Panc1 (cell line): Measurements from ENCODE around the gene GPR157. TPM values are rescaled to one million over a fixed set of nuclear protein-coding genes. Genes with fewer than 3 reads are reported as not detected.
A peak's percentile ranks its signal among the peaks of the same experiment; 100 is the strongest.

Source experiments
- ATAC-seq: fragments of 200-7000 bp; cut with Tn5 transposase; 2 replicates; pipeline ENCODE4 v1.9.1; 2020; ENCODE audit warnings: mild to moderate bottlenecking, moderate library complexity
- BruUV-seq: library from RNA; stranded (reverse); fragments of 400-500 nt; replicated peaks from 2 replicates; lab custom pipeline; 2021; lab: Mats Ljungman, UMichigan
- CTCF ChIA-PET: fragments of 300-600 bp; sonication (Branson Sonifier 250); formaldehyde crosslinking; loops from one replicate; lab custom pipeline; 2022; ENCODE audit warnings: antibody characterized with exemption; lab: Charles Lee
- POLR2A ChIA-PET: fragments of 300-600 bp; sonication (Branson Sonifier 250); formaldehyde crosslinking; loops from one replicate; lab custom pipeline; 2022; ENCODE audit warnings: antibody characterized with exemption; lab: Charles Lee
- DNase-seq: peaks from one replicate; pipeline ENCODE4 v3.0.0-alpha.2; 2010; ENCODE audit warnings: low read depth, low spot score
- H3K27ac ChIP-seq: 2 replicates; pipeline ENCODE4 v1.5.1; 2011; ENCODE audit warnings: mild to moderate bottlenecking, low read length, inconsistent platforms
- H3K27me3 ChIP-seq: fragments of 200-500 bp; sonication (Bioruptor generic); 2 replicates; pipeline ENCODE4 v1.6.0; 2014; ENCODE audit warnings: low read length, inconsistent platforms; ENCODE audit not compliant: control insufficient read depth, insufficient read depth
- H3K36me3 ChIP-seq: fragments of 200-500 bp; sonication (Bioruptor generic); 2 replicates; pipeline ENCODE4 v1.5.1; 2014; ENCODE audit warnings: inconsistent platforms, mild to moderate bottlenecking, low read length, moderate library complexity; ENCODE audit not compliant: control insufficient read depth, insufficient read depth
- H3K4me1 ChIP-seq: 2 replicates; pipeline ENCODE4 v1.5.1; 2011; ENCODE audit warnings: inconsistent platforms, mild to moderate bottlenecking, low read length, moderate library complexity; ENCODE audit not compliant: control insufficient read depth, insufficient read depth
- H3K4me3 ChIP-seq, 2 experiments: 2 replicates each; pipeline ENCODE4 v1.5.1; 2011 to 2012; ENCODE audit warnings: low read depth in 2 of 2, low read length in 2 of 2, mild to moderate bottlenecking in 2 of 2, inconsistent platforms in 1 of 2, moderate library complexity in 1 of 2
- H3K9me3 ChIP-seq: fragments of 200-500 bp; sonication (Bioruptor generic); 2 replicates; pipeline ENCODE4 v1.5.1; 2014; ENCODE audit warnings: low read depth, mild to moderate bottlenecking, inconsistent platforms, low read length, moderate library complexity; ENCODE audit not compliant: control insufficient read depth, insufficient read depth
- POLR2AphosphoS5 ChIP-seq: IDR thresholded peaks from 2 replicates; pipeline ENCODE4 v1.6.1; 2012; ENCODE audit warnings: mild to moderate bottlenecking, low read depth, low read length, moderate library complexity
- SIN3A ChIP-seq: IDR thresholded peaks from 2 replicates; pipeline ENCODE4 v1.6.1; 2012; ENCODE audit warnings: low read depth, mild to moderate bottlenecking, low read length, moderate library complexity, borderline replicate concordance; ENCODE audit not compliant: insufficient read depth
- TCF7L2 ChIP-seq: IDR thresholded peaks from 2 replicates; pipeline ENCODE4 v1.6.1; 2011; ENCODE audit warnings: mild to moderate bottlenecking, low read depth, low read length, inconsistent platforms
- in situ Hi-C: cut with HindIII; loops from 2 replicates; pipeline ENCODE4 v1.10.0; 2016; ENCODE audit warnings: low sequenced_read_pairs, low pct_unique_long_range_greater_than_20kb
- intact Hi-C: fragments of 100-400 bp; cut with micrococcal nuclease; formaldehyde crosslinking; loops from one replicate; pipeline ENCODE4 v1.10.0; 2022; ENCODE audit not compliant: unreplicated experiment
- total RNA-seq: library from RNA; stranded (reverse); gene quantifications from one replicate; pipeline ENCODE4 v1.2.1, GENCODE V29; 2021; ENCODE audit not compliant: unreplicated experiment
- TF ChIP-seq, protein P1 (sequence below): fragments of 450-650 bp; IDR thresholded peaks from 2 replicates; pipeline ENCODE4 v1.5.1; 2017; ENCODE audit warnings: mild to moderate bottlenecking
- TF ChIP-seq, protein P2 (sequence below), 2 experiments: IDR thresholded peaks; 2 replicates each; pipeline ENCODE4 v1.6.1; 2011 to 2012; ENCODE audit warnings: low read depth in 2 of 2, control low read depth in 1 of 2, low read length in 1 of 2, mild to moderate bottlenecking in 1 of 2, moderate library complexity in 1 of 2; ENCODE audit not compliant: insufficient read depth in 1 of 2

The GPR157 gene
- total RNA-seq, 1 experiment from 2014 or later: 19.8 TPM

DNA sequence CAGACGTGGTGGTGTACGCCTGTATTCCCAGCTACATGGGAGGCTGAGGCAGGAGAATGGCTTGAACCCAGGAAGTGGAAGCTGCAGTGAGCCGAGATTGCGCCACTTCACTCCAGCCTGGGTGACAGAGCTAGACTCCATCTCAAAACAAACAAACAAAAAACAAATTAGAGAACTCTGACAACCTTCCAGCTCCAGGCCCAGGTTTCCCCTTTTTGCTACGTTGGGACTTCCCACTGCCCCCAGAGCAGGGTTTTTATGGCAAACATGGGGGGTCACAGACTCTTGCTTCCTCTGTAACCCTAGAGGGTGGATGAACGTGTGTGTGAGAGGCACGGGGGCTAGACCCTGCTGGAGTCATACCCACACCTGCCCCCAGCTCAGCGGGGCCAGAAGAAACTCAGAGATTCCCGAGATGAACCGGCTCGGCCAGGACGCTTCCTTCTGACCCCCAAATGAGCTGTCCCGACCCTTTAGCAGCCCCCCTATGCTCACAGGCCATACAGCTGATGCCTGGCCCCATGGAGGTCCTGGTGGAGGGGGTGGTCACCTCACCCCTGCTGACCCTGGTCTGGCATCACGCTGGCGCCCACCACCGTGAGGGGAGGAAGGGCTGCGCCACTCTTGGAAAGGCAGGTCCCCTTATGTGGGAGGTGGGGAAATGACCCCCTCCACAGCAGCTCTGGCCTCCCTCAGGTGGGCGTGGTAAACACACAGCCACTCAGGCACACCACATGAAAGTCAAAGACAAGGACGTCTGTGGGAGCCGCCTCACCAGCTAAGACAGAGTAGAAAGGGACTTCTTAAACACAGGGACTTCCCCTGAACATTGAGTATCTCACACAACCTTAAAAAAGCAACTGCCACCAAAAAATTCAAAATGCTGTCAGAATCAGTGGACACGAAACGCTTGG is 7.1 kb downstream of the GPR157 start:
- TF ChIP-seq, protein P1, sequence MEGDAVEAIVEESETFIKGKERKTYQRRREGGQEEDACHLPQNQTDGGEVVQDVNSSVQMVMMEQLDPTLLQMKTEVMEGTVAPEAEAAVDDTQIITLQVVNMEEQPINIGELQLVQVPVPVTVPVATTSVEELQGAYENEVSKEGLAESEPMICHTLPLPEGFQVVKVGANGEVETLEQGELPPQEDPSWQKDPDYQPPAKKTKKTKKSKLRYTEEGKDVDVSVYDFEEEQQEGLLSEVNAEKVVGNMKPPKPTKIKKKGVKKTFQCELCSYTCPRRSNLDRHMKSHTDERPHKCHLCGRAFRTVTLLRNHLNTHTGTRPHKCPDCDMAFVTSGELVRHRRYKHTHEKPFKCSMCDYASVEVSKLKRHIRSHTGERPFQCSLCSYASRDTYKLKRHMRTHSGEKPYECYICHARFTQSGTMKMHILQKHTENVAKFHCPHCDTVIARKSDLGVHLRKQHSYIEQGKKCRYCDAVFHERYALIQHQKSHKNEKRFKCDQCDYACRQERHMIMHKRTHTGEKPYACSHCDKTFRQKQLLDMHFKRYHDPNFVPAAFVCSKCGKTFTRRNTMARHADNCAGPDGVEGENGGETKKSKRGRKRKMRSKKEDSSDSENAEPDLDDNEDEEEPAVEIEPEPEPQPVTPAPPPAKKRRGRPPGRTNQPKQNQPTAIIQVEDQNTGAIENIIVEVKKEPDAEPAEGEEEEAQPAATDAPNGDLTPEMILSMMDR: no peak
- no peak for TF ChIP-seq SIN3A
- TF ChIP-seq, protein P2, sequence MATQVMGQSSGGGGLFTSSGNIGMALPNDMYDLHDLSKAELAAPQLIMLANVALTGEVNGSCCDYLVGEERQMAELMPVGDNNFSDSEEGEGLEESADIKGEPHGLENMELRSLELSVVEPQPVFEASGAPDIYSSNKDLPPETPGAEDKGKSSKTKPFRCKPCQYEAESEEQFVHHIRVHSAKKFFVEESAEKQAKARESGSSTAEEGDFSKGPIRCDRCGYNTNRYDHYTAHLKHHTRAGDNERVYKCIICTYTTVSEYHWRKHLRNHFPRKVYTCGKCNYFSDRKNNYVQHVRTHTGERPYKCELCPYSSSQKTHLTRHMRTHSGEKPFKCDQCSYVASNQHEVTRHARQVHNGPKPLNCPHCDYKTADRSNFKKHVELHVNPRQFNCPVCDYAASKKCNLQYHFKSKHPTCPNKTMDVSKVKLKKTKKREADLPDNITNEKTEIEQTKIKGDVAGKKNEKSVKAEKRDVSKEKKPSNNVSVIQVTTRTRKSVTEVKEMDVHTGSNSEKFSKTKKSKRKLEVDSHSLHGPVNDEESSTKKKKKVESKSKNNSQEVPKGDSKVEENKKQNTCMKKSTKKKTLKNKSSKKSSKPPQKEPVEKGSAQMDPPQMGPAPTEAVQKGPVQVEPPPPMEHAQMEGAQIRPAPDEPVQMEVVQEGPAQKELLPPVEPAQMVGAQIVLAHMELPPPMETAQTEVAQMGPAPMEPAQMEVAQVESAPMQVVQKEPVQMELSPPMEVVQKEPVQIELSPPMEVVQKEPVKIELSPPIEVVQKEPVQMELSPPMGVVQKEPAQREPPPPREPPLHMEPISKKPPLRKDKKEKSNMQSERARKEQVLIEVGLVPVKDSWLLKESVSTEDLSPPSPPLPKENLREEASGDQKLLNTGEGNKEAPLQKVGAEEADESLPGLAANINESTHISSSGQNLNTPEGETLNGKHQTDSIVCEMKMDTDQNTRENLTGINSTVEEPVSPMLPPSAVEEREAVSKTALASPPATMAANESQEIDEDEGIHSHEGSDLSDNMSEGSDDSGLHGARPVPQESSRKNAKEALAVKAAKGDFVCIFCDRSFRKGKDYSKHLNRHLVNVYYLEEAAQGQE (IDR thresholded peaks at IDR 0.05; ENCODE audit: insufficient read depth in 1 of 2, low read depth in 2 of 2, low read length in 1 of 2): no peak
- no peak for TF ChIP-seq POLR2AphosphoS5
- no peak for TF ChIP-seq TCF7L2
- BruUV-seq: no TSS peak
- DNase-seq: no peak
- CTCF ChIA-PET: interaction anchor here (1.1 to 1.4 kb wide), 3 partner anchors 11 to 129 kb away, joined by 3 read pairs; no protein-coding TSS in a partner anchor
- Histone ChIP-seq H3K9me3 (no peaks in the 10 kb centered on the region), H3K27ac (no peak overlapping the region), H3K36me3 (no peaks in the 10 kb centered on the region), H3K4me1 (peaks cover 12% of the 10 kb centered on the region), H3K4me3 (no peak overlapping the region), H3K27me3 (no peaks in the 10 kb centered on the region)
- in situ Hi-C loops: no loop called here
- no peak for ATAC-seq
- intact Hi-C loops: no loop called here
- POLR2A ChIA-PET: interaction anchor here (0.6 kb wide), 1 partner anchor 598 kb away, joined by 3 read pairs; no protein-coding TSS in a partner anchor

DNA sequence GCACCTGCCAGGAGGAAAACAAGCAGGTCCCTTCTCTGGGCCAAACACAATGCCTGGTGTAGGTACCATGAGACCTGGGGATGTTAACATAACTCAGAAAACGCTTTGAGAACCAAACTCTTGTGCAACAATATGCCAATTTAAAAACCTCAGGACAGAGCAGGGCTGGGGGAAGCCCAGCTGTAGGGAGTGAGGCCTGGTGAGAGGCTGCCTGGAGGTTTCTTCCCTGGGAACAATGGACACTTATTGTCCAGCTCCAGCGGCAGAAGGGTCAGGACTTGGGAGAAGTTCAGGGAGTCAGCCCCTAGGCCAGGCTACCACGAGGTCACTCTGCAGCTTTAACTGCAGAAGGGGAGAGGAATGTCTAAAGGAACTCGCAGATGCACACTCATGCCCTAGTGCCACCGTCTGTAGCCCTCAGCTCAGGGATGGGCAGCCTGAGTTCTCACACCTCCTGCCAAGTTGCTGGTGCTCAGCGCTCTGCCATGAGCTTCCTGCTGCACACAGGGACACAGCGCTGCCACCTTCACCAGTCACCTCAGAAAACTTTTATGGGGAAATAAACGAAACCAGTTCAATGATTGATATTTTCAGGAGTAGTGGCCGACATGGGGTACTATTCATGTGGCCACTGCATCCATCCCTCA is 8.5 kb downstream of the GPR157 start:
- no peak for DNase-seq
- no peaks in the 10 kb centered on the region for H3K36me3 ChIP-seq
- in situ Hi-C loops: no loop called here
- H3K27me3 ChIP-seq: no peaks in the 10 kb centered on the region
- no peaks in the 10 kb centered on the region for H3K9me3 ChIP-seq
- ChIA-PET CTCF (interaction anchor here (1.1 to 1.4 kb wide), 2 partner anchors 60 to 130 kb away, joined by 3 read pairs; no protein-coding TSS in a partner anchor), POLR2A (no interaction called here)
- no peak for TF ChIP-seq TCF7L2
- no peak for TF ChIP-seq POLR2AphosphoS5
- TF ChIP-seq, protein P1: no peak
- TF ChIP-seq, protein P2 (IDR thresholded peaks at IDR 0.05; ENCODE audit: insufficient read depth in 1 of 2, low read depth in 2 of 2, low read length in 1 of 2): no peak
- no peak for TF ChIP-seq SIN3A
- ATAC-seq: peak; percentile 62; the same call in 1 of the 2 replicates
- H3K27ac ChIP-seq: no peak overlapping the region
- intact Hi-C loops: no loop called here
- H3K4me3 ChIP-seq: no peak overlapping the region
- BruUV-seq: no TSS peak
- peaks cover 9% of the 10 kb centered on the region for H3K4me1 ChIP-seq
